OCI-LY1 (cell line): Measurements from ENCODE around the gene C13orf46.

Source experiments
- H2AFZ ChIP-seq: fragments of 200-600 bp; sonication (generic), shearing (Covaris generic); 2 replicates; pipeline ENCODE4 v1.6.0; 2014; ENCODE audit warnings: antibody characterized with exemption, mild to moderate bottlenecking, low read length
- H3F3A ChIP-seq: fragments of 200-600 bp; sonication (generic), shearing (Covaris generic); 2 replicates; pipeline ENCODE4 v1.6.0; 2014; ENCODE audit warnings: mild to moderate bottlenecking, antibody characterized with exemption, low read length, moderate library complexity; ENCODE audit not compliant: insufficient read depth
- H3K27ac ChIP-seq: fragments of 200-600 bp; sonication (generic); 2 replicates; pipeline ENCODE4 v1.5.1; 2014; ENCODE audit warnings: low read length, mixed run types, mild to moderate bottlenecking, low read depth; ENCODE audit not compliant: poor library complexity, severe bottlenecking
- H3K27me3 ChIP-seq: fragments of 200-600 bp; sonication (generic); 2 replicates; pipeline ENCODE4 v1.6.0; 2014; ENCODE audit warnings: antibody characterized with exemption, mild to moderate bottlenecking, low read length, moderate library complexity; ENCODE audit not compliant: insufficient read depth
- H3K36me3 ChIP-seq: fragments of 200-600 bp; sonication (generic); 2 replicates; pipeline ENCODE4 v1.6.1; 2014; ENCODE audit warnings: mild to moderate bottlenecking, antibody characterized with exemption, low read length, moderate library complexity, mixed read lengths; ENCODE audit not compliant: insufficient read depth
- H3K4me1 ChIP-seq: fragments of 200-600 bp; sonication (generic); 2 replicates; pipeline ENCODE4 v1.5.1; 2014; ENCODE audit warnings: mild to moderate bottlenecking, low read length, moderate library complexity; ENCODE audit not compliant: insufficient read depth, severe bottlenecking
- H3K4me2 ChIP-seq: fragments of 200-600 bp; sonication (generic), shearing (Covaris generic); 2 replicates; pipeline ENCODE4 v1.6.1; 2014; ENCODE audit warnings: low read length
- H3K4me3 ChIP-seq: fragments of 200-600 bp; sonication (generic); 2 replicates; pipeline ENCODE4 v1.5.1; 2014; ENCODE audit warnings: low read length, low read depth, mild to moderate bottlenecking, mixed read lengths; ENCODE audit not compliant: poor library complexity, severe bottlenecking
- H3K79me2 ChIP-seq: fragments of 200-600 bp; shearing (Covaris generic); 2 replicates; pipeline ENCODE4 v1.6.1; 2016; ENCODE audit warnings: mixed run types, low read length, mixed read lengths; ENCODE audit not compliant: insufficient read depth
- H3K9ac ChIP-seq: fragments of 200-600 bp; sonication (generic), shearing (Covaris generic); 2 replicates; pipeline ENCODE4 v1.6.1; 2014; ENCODE audit warnings: mild to moderate bottlenecking, low read length, mixed read lengths
- H3K9me2 ChIP-seq: fragments of 200-600 bp; sonication (generic), shearing (Covaris generic); 2 replicates; pipeline ENCODE4 v1.6.1; 2014; ENCODE audit warnings: low read depth, mild to moderate bottlenecking, low read length, mixed read lengths
- H3K9me3 ChIP-seq: fragments of 200-600 bp; shearing (Covaris generic); 2 replicates; pipeline ENCODE4 v1.6.1; 2014; ENCODE audit warnings: low read length, mixed read lengths
- H4K20me1 ChIP-seq: fragments of 200-600 bp; sonication (generic), shearing (Covaris generic); 2 replicates; pipeline ENCODE4 v1.6.0; 2016; ENCODE audit warnings: mild to moderate bottlenecking, low read length; ENCODE audit not compliant: insufficient read depth
- CTCF ChIP-seq: fragments of 200-600 bp; sonication (generic), shearing (Covaris generic); IDR thresholded peaks from 2 replicates; pipeline ENCODE4 v1.5.1; 2017; ENCODE audit warnings: mild to moderate bottlenecking, antibody characterized with exemption, low read length, moderate library complexity, mixed read lengths
- EZH2 ChIP-seq: fragments of 200-600 bp; sonication (generic), shearing (Covaris generic); IDR thresholded peaks from 2 replicates; pipeline ENCODE4 v1.8.0; 2017; ENCODE audit warnings: borderline replicate concordance, mixed run types, mild to moderate bottlenecking, antibody characterized with exemption, low read length, moderate library complexity, mixed read lengths

The C13orf46 gene

GRCh38 chr13:113997845-113998751 is 24.2 kb upstream of the C13orf46 start:
- H3K27ac ChIP-seq: no peak overlapping the region
- no peaks in the 10 kb centered on the region for H4K20me1 ChIP-seq
- TF ChIP-seq EZH2: no peak
- H3K36me3 ChIP-seq: peaks cover 79% of the 10 kb centered on the region; the same call in 1 of the 2 replicates
- H3K4me1 ChIP-seq: peaks cover 5% of the 10 kb centered on the region
- H3K4me3 ChIP-seq: no peak overlapping the region
- H3K27me3 ChIP-seq: no peaks in the 10 kb centered on the region
- H3K4me2 ChIP-seq: no peak overlapping the region
- no peak overlapping the region for H2AFZ ChIP-seq
- H3K9me3 ChIP-seq: no peaks in the 10 kb centered on the region
- no peak overlapping the region for H3K9ac ChIP-seq
- H3K9me2 ChIP-seq: no peaks in the 10 kb centered on the region
- no peaks in the 10 kb centered on the region for H3F3A ChIP-seq
- no peaks in the 10 kb centered on the region for H3K79me2 ChIP-seq

- H3K9ac ChIP-seq: no peak overlapping the region
- no peak overlapping the region for H3K4me2 ChIP-seq
- H3K4me3 ChIP-seq: no peak overlapping the region
- no peak overlapping the region for H2AFZ ChIP-seq
- H3F3A ChIP-seq: no peaks in the 10 kb centered on the region
- no peaks in the 10 kb centered on the region for H3K9me3 ChIP-seq
- no peaks in the 10 kb centered on the region for H3K27me3 ChIP-seq
- peaks cover 5% of the 10 kb centered on the region for H3K4me1 ChIP-seq
- H3K9me2 ChIP-seq: no peaks in the 10 kb centered on the region
- peaks cover 79% of the 10 kb centered on the region for H3K36me3 ChIP-seq
- TF ChIP-seq EZH2 (no peak), CTCF (no peak)
- H3K27ac ChIP-seq: no peak overlapping the region
- no peaks in the 10 kb centered on the region for H3K79me2 ChIP-seq
- no peaks in the 10 kb centered on the region for H4K20me1 ChIP-seq
Measured at GRCh38 chr13:113996912-113997745, 23.3 kb upstream of the C13orf46 start.

- no peak overlapping the region for H3K9ac ChIP-seq
- no peaks in the 10 kb centered on the region for H3K27me3 ChIP-seq
- no peaks in the 10 kb centered on the region for H3K79me2 ChIP-seq
- H3K4me1 ChIP-seq: peaks cover 5% of the 10 kb centered on the region
- no peak overlapping the region for H3K4me3 ChIP-seq
- no peaks in the 10 kb centered on the region for H3F3A ChIP-seq
- peaks cover 81% of the 10 kb centered on the region for H3K36me3 ChIP-seq
- no peaks in the 10 kb centered on the region for H3K9me2 ChIP-seq
- H3K4me2 ChIP-seq: no peak overlapping the region
- no peaks in the 10 kb centered on the region for H3K9me3 ChIP-seq
- H4K20me1 ChIP-seq: no peaks in the 10 kb centered on the region
- no peak overlapping the region for H2AFZ ChIP-seq
- H3K27ac ChIP-seq: no peak overlapping the region
- TF ChIP-seq EZH2 (no peak), CTCF (no peak)
Measured at GRCh38 chr13:113996081-113996911, 22.4 kb upstream of the C13orf46 start.
